ENCODE results near the gene EREG. TPM values are rescaled to one million over a fixed set of nuclear protein-coding genes. Genes with fewer than 3 reads are reported as not detected.
A peak's percentile ranks its signal among the peaks of the same experiment; 100 is the strongest.
"Not testable (repeated sequence)": the region's sequence is repeated elsewhere in the genome, so short reads cannot be mapped to it uniquely, and the experiment has no call there.

The EREG gene
- total RNA-seq, 1 donor from 2014 or later, result not detected

DNA sequence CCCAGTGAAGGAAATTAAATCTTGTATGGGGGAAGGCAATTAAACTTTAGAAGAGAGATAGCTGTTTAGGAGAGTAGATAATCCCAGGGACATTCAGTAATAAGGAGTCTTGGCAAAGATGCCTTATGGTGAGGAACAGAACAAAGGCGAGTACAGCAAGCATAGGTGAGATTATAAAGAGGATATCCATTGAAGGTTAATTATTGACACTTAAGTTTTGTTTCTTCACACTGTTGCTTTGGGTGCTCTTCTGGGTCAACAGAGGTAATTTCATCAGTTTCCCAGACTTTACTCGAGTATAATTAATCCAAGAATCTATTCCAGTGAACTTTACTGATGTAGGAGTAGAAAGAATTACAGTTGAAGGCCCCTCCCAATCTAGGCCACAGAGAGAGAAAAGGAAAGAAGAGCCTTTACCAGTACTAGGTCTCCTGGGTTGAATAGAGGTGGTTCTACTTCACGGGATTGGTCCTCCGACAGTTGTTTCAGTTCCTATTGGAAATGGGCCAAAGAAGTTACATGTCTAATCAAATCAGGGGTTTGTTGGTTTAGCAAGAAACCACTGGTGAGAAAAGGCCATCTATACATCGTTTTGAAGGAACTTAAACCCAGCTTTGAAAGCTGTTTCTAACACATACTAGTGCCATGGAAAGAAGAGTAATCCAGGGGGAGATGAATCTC is 29.5 kb upstream of the EREG start:
- intact Hi-C loops (cut with DNase I), result no loop called here
- ATAC-seq (ENCODE audit: poor library complexity), result no peak

DNA sequence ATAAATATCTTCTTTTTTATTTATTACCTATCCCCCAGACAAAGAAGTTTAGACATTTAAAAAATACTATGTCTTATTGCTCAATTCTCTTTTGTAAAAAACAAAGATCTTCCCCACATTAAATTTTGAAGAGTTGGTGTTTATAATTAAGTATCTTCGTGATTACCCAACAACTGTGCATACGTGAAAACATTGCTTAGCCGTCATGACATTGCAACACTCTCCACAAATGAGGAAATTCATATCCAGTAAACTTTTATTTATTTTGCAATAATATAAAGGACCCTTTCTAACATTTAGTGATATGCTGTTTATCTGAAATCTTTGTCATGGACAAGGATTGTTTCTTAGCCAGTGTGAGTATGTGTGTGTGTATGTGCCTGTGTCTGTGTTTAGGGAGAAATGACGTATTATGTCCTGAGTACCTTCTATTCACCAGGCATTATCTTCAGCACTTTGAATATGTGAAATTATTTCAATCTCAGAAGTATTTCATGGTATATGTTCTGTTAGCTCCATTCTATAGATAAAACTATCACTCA is 26.1 kb upstream of the EREG start:
- ATAC-seq (ENCODE audit: poor library complexity) (no peak), DNase-seq (no peak)
- intact Hi-C loops (cut with DNase I), result no loop called here

More for the DNA sequence above, 29.5 kb upstream of the EREG start:
- DNase-seq, result no peak

DNA sequence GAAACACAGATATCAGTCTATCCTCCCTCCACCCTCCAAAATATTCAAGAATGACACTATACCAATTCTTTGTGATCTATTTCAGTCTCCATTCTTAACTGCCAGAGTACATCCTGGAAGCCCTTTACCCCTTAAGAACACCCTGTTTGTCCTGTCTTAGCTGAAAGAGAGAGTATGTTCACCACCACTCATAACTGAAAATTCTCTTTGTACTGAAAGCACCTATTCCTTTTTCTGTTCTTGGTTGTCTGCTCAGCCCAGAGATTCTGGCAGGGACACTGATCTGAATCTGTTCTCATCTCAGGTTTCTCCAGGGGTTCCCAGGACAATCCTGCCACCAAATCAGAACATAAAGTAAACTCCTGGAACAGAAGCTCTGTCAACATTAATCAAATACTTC is 25.4 kb upstream of the EREG start:
- DNase-seq (no peak), ATAC-seq (ENCODE audit: poor library complexity) (no peak)
- intact Hi-C loops (cut with DNase I), result no loop called here

DNA sequence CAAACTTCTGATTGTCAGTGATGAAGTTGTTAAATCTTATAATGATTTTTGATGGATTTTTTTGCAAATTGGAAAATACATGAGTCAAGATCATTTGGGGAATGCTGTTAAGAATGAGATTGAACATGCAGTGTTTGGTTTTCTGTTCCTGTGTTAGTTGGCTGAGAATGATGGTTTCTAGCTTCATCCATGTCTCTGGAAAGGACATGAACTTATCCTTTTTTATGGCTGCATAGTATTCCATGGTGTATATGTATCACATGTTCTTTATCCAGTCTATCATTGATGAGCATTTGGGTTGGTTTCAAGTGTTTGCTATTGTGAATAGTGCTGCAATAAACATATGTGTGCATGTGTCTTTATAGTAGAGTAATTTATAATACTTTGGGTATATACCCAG is 24.5 kb upstream of the EREG start:
- DNase-seq; ATAC-seq (ENCODE audit: poor library complexity); intact Hi-C loops (cut with DNase I): not testable (repeated sequence)

DNA sequence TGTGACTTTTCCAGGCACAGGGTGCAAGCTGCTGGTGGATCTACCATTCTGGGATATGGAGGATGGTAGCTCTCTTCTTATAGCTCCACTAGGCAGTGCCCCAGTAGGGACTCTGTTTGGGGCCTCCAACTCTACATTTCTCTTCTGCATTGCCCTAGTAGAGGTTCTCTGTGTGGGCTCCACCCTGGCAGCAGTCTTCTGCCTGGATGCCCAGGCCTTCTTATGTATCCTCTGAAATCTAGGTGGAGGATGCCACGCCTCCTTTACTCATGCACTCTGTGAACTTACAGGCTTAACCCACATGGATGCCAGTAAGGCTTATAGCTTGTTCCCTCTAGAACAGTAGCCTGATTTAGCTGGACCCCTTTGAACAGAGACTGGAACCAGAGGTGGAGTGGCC is 20.9 kb upstream of the EREG start:
- intact Hi-C loops (cut with DNase I), result no loop called here
- ATAC-seq (ENCODE audit: poor library complexity), result no peak
- DNase-seq, result no peak

DNA sequence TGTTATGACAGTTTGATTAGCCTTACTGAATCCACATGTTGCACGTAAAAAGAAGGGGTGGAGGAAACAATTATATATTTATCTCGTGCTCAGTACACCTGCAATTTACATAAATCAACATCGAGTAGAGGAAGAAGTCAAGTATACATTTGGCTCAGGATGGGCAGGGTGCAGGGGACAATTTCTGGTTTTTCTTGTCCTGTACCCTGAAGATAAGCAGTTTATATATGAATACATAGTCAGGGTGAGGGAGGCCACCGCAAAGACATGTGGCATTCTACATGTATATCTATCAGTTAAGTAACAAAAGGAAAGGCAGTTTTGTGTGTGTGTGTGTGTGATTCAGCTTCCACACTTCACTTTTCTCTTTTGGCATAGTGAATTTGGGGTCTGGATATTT is 11.1 kb upstream of the EREG start:
- DNase-seq (no peak), ATAC-seq (ENCODE audit: poor library complexity) (no peak)
- intact Hi-C loops (cut with DNase I), result no loop called here

DNA sequence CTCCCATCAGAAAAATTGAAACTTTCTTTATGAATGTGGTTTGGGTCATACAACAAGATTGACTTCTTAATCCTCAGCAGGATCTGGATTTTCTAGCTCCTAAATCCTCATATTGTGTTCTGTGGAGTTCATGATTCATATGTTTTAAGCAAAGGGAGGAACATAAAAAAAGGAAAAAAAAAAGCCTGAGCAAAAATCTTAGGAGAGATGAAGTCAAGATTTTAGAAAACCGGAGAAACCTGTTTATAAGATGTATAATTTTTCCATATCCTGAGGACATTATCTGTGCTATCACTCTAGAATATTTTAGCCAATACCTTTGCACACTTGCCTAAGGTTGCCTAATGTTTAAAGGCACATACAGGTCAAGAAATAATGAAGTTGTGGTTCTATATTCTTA is 7.0 kb upstream of the EREG start:
- intact Hi-C loops (cut with DNase I), result no loop called here
- no peak for ATAC-seq (ENCODE audit: poor library complexity)

DNA sequence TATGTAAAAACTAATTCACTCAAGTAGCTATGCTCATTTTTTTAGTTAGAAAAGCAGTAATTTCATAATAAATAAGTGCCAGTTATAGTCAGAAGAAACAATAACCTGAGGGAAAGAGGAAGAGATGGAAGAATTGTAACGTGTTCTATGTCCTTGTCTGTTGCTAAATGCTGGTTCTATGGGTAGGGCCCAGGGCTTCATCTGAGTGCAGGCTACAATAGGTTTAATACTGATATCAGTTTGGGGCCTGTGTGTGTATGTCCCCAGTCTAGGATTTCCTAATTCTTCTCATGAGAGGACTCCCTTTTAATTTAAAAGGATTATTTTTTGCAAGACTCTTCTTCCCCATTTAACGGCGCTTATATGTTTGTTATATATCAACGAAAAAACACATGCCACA is 3.3 kb upstream of the EREG start:
- intact Hi-C loops (cut with DNase I), result no loop called here
- no peak for ATAC-seq (ENCODE audit: poor library complexity)

More for the DNA sequence above, 7.0 kb upstream of the EREG start:
- DNase-seq, result no peak

DNA sequence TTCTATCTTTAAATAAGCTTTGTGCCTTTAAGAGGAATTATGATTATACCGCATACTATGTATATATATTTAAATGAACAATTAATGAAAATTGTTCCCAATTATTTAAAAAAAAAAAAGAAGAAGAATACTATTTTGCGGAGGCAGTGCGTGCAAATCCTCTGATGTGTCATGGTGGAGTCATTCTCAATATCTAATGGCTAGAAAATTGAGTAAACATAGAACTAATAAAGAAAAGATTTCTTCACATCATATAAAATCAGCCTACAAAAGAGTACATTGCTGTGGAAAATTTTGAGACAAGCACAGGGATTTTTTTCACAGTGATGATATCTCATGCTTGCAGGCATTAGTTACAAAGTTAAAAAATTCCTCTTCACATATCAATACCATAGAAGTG is 2.6 kb upstream of the EREG start:
- ATAC-seq (ENCODE audit: poor library complexity) (no peak), DNase-seq (no peak)
- intact Hi-C loops (cut with DNase I), result no loop called here

More for the DNA sequence above, 3.3 kb upstream of the EREG start:
- no peak for DNase-seq

DNA sequence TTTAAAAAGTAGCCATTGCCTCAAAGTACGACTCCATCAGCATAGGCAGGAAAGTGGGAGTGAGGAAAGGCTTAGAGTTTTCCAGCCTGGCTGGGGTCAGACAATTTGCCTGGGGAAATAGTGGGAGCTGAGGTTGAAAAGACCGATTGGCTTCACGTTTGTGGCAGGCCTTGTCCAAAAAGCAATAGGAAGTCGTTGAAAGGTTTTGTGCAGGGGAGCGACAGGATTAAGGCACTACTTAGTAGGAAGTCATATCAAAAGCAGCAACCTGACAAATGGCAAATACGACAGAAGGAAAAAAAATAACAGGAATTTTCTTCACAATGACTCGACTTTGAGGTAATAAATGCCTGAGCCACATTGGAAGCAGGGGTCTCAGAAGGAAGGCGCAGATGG is 691 bp upstream of the EREG start:
- DNase-seq (no peak), ATAC-seq (ENCODE audit: poor library complexity) (no peak)
- intact Hi-C loops (cut with DNase I), result no loop called here

DNA sequence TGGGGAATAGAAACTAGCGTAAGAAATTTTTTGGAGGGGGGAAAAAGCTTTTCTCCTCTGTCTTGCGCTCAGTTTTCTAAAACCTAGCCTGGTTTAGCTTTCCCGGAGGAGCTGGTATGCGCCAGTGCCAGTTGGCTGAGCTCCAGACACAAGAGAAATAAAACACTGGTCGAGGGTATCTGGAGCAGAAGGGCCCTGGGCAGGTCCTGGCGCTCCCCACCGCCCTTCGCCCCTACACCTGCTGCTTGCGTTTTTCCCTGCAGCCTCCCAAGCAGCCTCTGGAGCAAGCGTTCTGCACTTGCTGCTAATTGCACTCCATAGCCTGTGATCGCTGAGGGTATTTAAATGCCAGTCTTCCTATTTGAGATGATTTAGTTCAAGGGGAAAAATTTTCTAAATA is 816 bp downstream of the EREG start:
- ATAC-seq (ENCODE audit: poor library complexity) (peak; percentile 52), DNase-seq (no peak)
- intact Hi-C loops (cut with DNase I), result no loop called here

DNA sequence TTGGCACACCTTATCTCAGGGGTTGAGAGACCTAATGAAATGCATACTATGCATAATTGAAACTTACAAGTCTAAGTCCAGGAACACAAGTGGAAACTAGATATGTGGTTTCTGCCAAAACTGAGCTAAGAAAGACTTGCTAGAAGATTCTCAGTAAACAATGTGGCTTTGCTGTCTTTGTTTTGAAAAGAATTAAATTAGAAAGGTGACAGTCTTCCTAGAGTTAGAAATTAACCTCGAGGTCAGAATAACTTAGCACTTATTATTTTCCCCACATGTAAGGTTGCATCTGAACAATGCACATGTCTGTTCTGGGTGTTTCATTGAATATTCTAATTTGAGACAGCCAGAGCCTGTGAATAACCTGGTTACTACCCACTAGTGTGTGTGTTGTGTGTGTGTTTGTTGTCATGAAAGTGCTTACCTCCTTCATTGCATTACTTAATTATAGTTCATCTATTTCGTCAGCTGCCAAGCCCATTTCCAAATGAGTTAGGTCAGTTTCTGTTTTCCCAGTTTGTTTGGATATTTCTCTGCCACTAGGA is 1.5 kb downstream of the EREG start:
- no peak for DNase-seq
- intact Hi-C loops (cut with DNase I), result no loop called here
- no peak for ATAC-seq (ENCODE audit: poor library complexity)

DNA sequence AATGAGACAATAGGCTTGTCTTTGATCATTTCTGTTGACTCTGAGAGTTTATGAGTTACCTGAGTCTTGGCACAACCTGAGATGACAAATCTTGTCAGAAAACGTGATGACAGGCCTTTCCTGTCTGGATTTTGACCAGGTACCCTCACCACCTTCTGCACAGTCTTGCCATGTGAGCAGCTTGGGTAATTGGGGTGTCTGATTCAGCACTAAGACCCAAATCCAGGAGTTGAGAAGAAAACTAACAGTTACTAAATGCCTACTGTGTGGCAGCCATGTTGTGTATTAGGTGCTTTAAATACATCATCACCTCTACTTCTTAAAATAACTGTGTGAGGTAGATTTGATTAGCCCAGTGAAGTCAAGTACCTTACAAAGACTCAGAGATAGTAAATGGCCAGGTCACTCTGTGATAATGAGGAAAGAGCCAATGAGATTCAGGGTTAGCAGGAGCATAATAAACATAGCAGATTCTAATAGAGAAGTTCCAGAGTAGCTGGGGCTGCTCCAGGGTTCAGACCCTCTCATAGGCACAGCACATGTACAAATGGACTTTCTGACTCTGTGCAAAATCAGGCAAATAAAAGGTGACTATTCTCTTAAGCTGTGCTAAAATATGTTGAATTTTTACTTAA is 2.8 kb downstream of the EREG start:
- intact Hi-C loops (cut with DNase I), result no loop called here
- ATAC-seq (ENCODE audit: poor library complexity), result no peak

DNA sequence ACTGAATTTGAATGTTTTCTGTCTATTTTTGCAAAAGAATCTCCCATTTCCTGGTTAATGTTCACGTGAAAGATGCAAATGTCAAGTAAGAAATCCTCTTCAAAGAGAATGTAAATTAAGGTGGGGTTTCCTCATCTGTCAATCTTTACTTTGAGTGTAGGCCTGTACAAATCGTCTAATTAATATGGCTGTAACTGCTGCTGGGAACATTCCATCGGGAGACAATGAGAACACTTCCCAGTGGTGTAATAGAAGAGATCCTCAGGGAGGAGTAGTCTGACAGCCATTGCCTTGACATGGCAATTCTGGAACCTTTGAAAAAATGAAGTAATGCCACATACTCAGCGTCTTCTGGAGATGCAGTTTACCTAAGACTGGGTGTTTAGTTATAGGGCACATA is 3.7 kb downstream of the EREG start:
- intact Hi-C loops (cut with DNase I), result no loop called here
- ATAC-seq (ENCODE audit: poor library complexity) (no peak), DNase-seq (no peak)

More for the DNA sequence above, 2.8 kb downstream of the EREG start:
- no peak for DNase-seq

DNA sequence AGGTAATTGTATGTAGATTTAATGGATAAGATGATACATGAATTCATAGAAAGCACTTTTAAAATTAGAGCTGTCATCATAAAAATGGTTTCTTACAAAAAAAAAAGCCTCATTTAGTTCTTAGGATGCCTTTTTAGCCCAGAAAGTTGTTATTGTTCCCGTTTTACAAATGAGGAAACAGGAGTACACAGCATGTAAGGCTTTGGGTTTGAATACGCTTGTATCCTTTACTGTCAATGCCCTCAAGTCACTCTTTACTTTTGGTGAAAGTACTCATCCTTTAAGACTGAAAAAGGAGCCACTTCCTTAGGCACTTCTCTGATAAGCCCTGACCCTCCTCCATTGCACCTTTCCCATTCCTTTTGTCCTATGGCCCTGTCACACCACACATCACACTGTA is 4.9 kb downstream of the EREG start:
- intact Hi-C loops (cut with DNase I), result loop anchor here (10.0 kb wide), 1 partner anchor 305 kb away; no protein-coding TSS in a partner anchor
- DNase-seq (no peak), ATAC-seq (ENCODE audit: poor library complexity) (no peak)

DNA sequence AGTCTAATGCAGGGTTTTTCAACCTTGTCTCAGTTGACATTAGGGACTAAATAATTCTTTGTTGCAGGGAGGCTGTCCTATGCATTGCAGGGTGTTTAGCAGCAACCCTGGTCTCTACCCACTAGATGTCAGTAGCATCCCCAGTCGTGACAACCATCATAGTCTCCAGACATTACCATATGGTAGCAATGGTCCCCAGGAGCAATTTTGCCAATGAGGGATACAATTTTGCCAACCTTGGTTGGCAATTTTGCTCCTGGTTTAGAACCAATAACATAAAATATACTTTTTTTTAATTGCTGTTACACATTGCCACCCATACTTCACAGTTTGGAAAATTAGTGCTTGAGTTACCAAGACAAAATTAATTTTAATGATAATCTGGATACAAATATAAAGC is 6.0 kb downstream of the EREG start:
- DNase-seq (no peak), ATAC-seq (ENCODE audit: poor library complexity) (peak; percentile 86)
- intact Hi-C loops (cut with DNase I), result loop anchor here (10.0 kb wide), 1 partner anchor 304 kb away; no protein-coding TSS in a partner anchor

DNA sequence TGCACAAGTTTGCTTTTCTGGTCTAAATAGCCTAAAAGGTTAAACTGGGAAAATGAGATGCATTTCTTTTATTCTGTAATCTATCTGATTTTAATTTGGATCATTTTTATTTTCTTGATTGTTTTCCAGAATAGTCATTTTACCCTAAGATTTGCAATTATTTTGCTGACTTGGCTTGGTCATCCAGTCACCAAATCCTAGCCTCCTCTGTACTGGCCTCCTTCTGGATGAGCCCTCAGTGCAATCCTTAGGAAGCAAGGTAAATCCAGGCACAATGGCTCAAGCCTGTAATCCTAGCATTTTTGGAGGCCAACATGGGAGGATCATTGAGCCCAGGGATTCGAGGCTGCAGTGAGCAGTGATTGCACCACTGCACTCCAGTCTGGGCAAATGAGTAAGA is 9.2 kb downstream of the EREG start:
- ATAC-seq (ENCODE audit: poor library complexity) (no peak), DNase-seq (no peak)
- intact Hi-C loops (cut with DNase I), result loop anchor here (10.0 kb wide), 1 partner anchor 301 kb away; no protein-coding TSS in a partner anchor

DNA sequence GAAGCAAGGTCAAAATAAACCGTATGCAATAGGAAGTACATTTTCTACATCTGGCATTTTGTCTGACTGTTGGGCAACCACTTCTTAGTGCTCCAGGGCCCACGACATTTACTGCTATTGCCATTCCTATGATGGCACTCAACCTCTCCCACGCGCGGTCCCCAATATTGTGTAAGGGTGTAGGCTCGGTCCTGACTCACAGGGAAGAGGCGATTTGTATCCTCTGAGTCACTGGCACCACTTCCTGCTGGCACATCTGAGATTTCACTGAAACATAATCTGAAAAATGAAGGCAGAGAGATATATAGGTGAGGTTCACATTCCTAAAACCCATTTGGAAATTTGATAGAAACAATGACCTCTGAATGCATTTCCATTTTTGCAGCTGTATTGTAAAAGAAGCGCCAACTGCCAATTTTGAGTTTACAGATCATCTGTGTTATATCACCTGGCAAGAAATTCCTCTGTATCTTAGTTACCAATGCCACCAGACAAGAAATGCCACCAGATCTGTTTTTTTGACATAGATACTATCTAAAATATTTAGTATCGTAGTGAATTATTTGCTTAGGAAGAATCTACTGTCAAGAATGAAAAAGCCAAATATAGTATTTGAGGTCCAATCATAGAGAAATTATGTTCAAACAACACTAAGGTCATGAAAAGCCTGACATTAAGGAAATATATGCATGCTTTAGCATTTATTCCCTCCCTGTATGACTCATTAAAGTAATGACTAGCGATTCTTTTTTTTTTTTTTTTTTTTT is 9.8 kb downstream of the EREG start:
- DNase-seq (no peak), ATAC-seq (ENCODE audit: poor library complexity) (no peak)
- intact Hi-C loops (cut with DNase I), result loop anchor here (10.0 kb wide), 1 partner anchor 300 kb away; no protein-coding TSS in a partner anchor

DNA sequence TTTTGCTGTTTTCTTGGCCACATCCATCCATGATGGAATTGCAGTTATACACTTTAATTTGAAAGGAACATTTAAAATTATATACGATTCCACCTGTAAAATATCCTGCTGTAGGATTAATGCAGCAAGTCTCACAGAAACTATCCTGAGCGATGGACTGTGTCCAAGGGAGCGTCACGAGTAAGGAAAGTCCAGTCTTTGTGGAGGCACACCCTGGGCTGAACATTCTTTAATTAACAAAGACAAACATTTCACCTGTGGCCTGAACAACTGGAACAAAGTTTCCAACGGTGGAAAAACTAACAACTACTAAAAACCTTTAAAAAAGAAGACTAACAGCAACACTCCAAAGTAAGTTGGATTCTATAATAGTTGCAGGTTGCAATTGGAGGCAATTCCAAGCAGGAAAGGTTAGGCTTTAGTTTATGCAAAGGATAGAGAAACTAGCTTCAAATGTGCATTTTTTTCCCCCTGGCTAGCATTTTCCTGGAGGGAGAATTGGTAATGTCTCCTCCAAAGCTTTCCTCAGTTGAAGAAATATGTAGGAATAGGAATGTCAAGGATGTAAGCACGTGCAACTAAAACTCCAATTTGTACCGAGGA is 11.0 kb downstream of the EREG start:
- intact Hi-C loops (cut with DNase I), result loop anchor here (2.0 to 10.0 kb wide), 2 partner anchors 155 to 299 kb away; no protein-coding TSS in a partner anchor
- DNase-seq (no peak), ATAC-seq (ENCODE audit: poor library complexity) (no peak)

Measured in Right ventricle myocardium superior (tissue), 1 donor.